ENCODE results near the gene GPR108. TPM values are rescaled to one million over a fixed set of nuclear protein-coding genes. Genes with fewer than 3 reads are reported as not detected.

GPR108 gene
- total and polyA plus RNA-seq, 2 of the 8 experiments (the other 6 are each of a cell fraction or from before 2014, with no cell fraction given), result 34.9 to 46.0 TPM

GRCh38 chr19:6761053-6761676 is 23.8 kb upstream of the GPR108 start:
- no peak overlapping the region for H2BK120ac ChIP-seq (replicated peaks; ENCODE audit: low read depth, low read length)
- ChIA-PET POLR2A (ENCODE audit: partially characterized antibody) (interaction anchor here (0.6 to 1.6 kb wide), 7 partner anchors 11 to 933 kb away, joined by 3 to 4 read pairs (median 3); no protein-coding TSS in a partner anchor), CTCF (ENCODE audit: partially characterized antibody) (interaction anchor here (0.5 to 1.7 kb wide), 3 partner anchors 23 to 102 kb away, joined by 4 to 5 read pairs (median 4); partner anchors contain the start of gene GPR108)
- DNase-seq (ENCODE audit: low read depth in 1 of 2, low spot score in 2 of 2), result no peak
- H3K23ac ChIP-seq (ENCODE audit: insufficient read length), result no peak overlapping the region
- H3K56ac ChIP-seq (replicated peaks; ENCODE audit: insufficient read length, low read depth, low read length), result no peak overlapping the region
- H3K4me2 ChIP-seq (ENCODE audit: insufficient read depth in 1 of 2, low read depth in 2 of 2, low read length in 2 of 2), result no peak overlapping the region
- peaks cover 0 to 2% of the 10 kb centered on the region in 2 experiments for H4K20me1 ChIP-seq (replicated peaks in 1 of 2; ENCODE audit: control insufficient read depth in 1 of 2, insufficient read depth in 2 of 2, low read length in 2 of 2)
- WGBS, 2 experiments (ENCODE audit: extremely low coverage in 1 of 2, insufficient coverage in 1 of 2, insufficient read length in 1 of 2, insufficient replicate concordance in 2 of 2, low coverage in 1 of 2, low lambda C conversion rate in 2 of 2, missing lambda C conversion rate in 1 of 2), result 79% methylated on average over 4 of the region's 4 CpGs; no CpG with 5 or more reads in 1 of the 2 experiments
- no peak overlapping the region for H2AK5ac ChIP-seq (ENCODE audit: low read depth, low read length)
- H3K79me2 ChIP-seq (ENCODE audit: control insufficient read depth in 1 of 2, insufficient read depth in 2 of 2, low read length in 2 of 2), result peaks cover 0 to 7% of the 10 kb centered on the region in 2 experiments; a peak in 2 of 4 replicates
- no peak overlapping the region for H3K14ac ChIP-seq (ENCODE audit: insufficient read length)
- H3K36me3 ChIP-seq (ENCODE audit: control insufficient read depth in 2 of 4, insufficient read depth in 4 of 4, low read length in 3 of 4), result peaks cover 0 to 10% (median 2%) of the 10 kb centered on the region in 4 experiments; a peak in 2 of 8 replicates
- H2BK15ac ChIP-seq (ENCODE audit: low read length), result no peak overlapping the region
- H2BK20ac ChIP-seq (ENCODE audit: low read length), result no peak overlapping the region
- H3K4ac ChIP-seq (replicated peaks; ENCODE audit: insufficient read length, low read depth, low read length), result no peak overlapping the region
- no peak overlapping the region for H4K8ac ChIP-seq (ENCODE audit: extremely low read depth, insufficient read depth, low read length)
- no peak overlapping the region for H2BK12ac ChIP-seq (ENCODE audit: low read depth, low read length)
- peaks cover 1% of the 10 kb centered on the region for H3K23me2 ChIP-seq (ENCODE audit: low read depth, low read length)
- H3K79me1 ChIP-seq (ENCODE audit: low read depth, low read length), result peaks cover 6% of the 10 kb centered on the region; the same call in 1 of the 2 replicates
- FAIRE-seq, result peak; percentile 69
- H4K5ac ChIP-seq (ENCODE audit: insufficient read length, low read depth, low read length), result no peak overlapping the region
- H3K27ac ChIP-seq (ENCODE audit: low read depth, low read length), result no peak overlapping the region
- H3K4me3 ChIP-seq (ENCODE audit: extremely low read depth in 1 of 4, insufficient read depth in 2 of 4, low read depth in 3 of 4, low read length in 4 of 4), result no peak overlapping the region
- H3K18ac ChIP-seq (ENCODE audit: extremely low read depth, low read length), result no peak overlapping the region
- no peak overlapping the region for H3K9ac ChIP-seq (replicated peaks in 1 of 4; ENCODE audit: extremely low read depth in 1 of 4, low read depth in 3 of 4, low read length in 3 of 4)
- no peak overlapping the region for H2AFZ ChIP-seq (ENCODE audit: low read length)
- no peak overlapping the region for H4K91ac ChIP-seq (replicated peaks; ENCODE audit: insufficient read length, low read length)
- no peak overlapping the region for H2BK5ac ChIP-seq (ENCODE audit: low read depth, low read length)
- peaks cover 0 to 1% (median under 1%) of the 10 kb centered on the region in 4 experiments; a peak in 4 of 7 replicates for H3K4me1 ChIP-seq (replicated peaks in 1 of 4; ENCODE audit: control insufficient read depth in 3 of 4, insufficient read depth in 4 of 4, low read length in 3 of 4)
- H3K27me3 ChIP-seq (replicated peaks in 1 of 4; ENCODE audit: control insufficient read depth in 3 of 4, extremely low read depth in 1 of 4, insufficient read depth in 3 of 4, low read length in 3 of 4), result no peaks in the 10 kb centered on the region
- peaks cover 0 to 7% of the 10 kb centered on the region in 2 experiments; a peak in 3 of 4 replicates for H3K9me3 ChIP-seq (ENCODE audit: insufficient read depth in 2 of 2, low read depth in 1 of 2, low read length in 1 of 2)
- TF ChIP-seq SIN3A (conservative IDR thresholded peaks at IDR 0.05 in 1 of 2, IDR thresholded peaks at IDR 0.05 in 1 of 2; ENCODE audit: low read depth in 1 of 2, low read length in 2 of 2) (no peak), POLR2AphosphoS5 (IDR thresholded peaks at IDR 0.05; ENCODE audit: low read depth, low read length) (no peak; the same call in 1 of the 2 replicates), BRCA1 (IDR thresholded peaks at IDR 0.05; ENCODE audit: low read depth, low read length) (no peak), PHF8 (conservative IDR thresholded peaks at IDR 0.05; ENCODE audit: low read depth, low read length) (no peak), SRF (IDR thresholded peaks at IDR 0.05; ENCODE audit: low read depth, low read length) (no peak), SP1 (IDR thresholded peaks at IDR 0.05; ENCODE audit: low read depth, low read length) (peak; percentile 46; the same call in 1 of the 2 replicates), SIX5 (IDR thresholded peaks at IDR 0.05; ENCODE audit: low read depth, low read length) (peak; percentile 33; the same call in 1 of the 2 replicates), E2F6 (IDR thresholded peaks at IDR 0.05) (no peak), BCL11A (IDR thresholded peaks at IDR 0.05; ENCODE audit: low read depth in 2 of 2, low read length in 2 of 2) (no peak), EGR1 (IDR thresholded peaks at IDR 0.05; ENCODE audit: borderline replicate concordance, low read depth, low read length) (no peak), EP300 (IDR thresholded peaks at IDR 0.05; ENCODE audit: borderline replicate concordance in 1 of 2, low read depth in 2 of 2, low read length in 2 of 2) (no peak)
